ENCODE data around the gene EMC10.

Gene EMC10

GRCh38 chr19:50513746-50514345 is 37.5 kb downstream of the EMC10 start, which contains the start of gene ASPDH:
TSS of gene ASPDH (minus strand) at chr19:50513913. CDS start at chr19:50513823, 90 bp downstream.
- TF ChIP-seq ZFX (IDR thresholded peaks at IDR 0.05): no peak
- TF ChIP-seq CTCF (conservative IDR thresholded peaks at IDR 0.05): no peak
- H3K27ac ChIP-seq: no peak within 1 kb of the TSS

GRCh38 chr19:50514346-50515167 is 38.2 kb downstream of the EMC10 start:
- no peak for TF ChIP-seq ZFX (IDR thresholded peaks at IDR 0.05)
- TF ChIP-seq CTCF (conservative IDR thresholded peaks at IDR 0.05): no peak
- H3K27ac ChIP-seq: no peak overlapping the region

- H3K27ac ChIP-seq: no peak overlapping the region
- TF ChIP-seq CTCF (conservative IDR thresholded peaks at IDR 0.05) (no peak), ZFX (IDR thresholded peaks at IDR 0.05) (no peak)
These were observed 38.9 kb downstream of the EMC10 start for GRCh38 chr19:50515168-50515561.

DNA sequence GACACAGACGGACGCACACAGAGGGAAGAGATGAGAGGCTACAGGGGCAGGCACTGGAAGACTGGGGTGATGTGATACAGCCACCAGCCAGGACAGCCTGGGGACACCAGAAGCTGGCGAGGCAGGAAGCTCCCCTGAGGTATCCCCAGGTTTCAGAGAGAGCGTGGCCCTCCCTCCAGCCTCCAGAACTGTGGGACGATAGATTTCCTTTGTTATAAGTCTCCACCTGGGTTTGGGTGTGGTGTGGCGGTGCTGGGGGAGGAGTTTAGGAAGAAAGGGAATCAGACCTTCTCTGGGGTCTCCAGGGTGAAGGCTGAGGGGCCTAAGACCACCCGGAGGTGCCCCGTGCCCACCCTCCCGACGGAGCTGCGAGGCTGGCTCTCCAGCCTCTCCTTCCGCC is 40.1 kb downstream of the EMC10 start:
- TF ChIP-seq ZFX (IDR thresholded peaks at IDR 0.05): no peak
- TF ChIP-seq CTCF (conservative IDR thresholded peaks at IDR 0.05): no peak
- no peak overlapping the region for H3K27ac ChIP-seq

DNA sequence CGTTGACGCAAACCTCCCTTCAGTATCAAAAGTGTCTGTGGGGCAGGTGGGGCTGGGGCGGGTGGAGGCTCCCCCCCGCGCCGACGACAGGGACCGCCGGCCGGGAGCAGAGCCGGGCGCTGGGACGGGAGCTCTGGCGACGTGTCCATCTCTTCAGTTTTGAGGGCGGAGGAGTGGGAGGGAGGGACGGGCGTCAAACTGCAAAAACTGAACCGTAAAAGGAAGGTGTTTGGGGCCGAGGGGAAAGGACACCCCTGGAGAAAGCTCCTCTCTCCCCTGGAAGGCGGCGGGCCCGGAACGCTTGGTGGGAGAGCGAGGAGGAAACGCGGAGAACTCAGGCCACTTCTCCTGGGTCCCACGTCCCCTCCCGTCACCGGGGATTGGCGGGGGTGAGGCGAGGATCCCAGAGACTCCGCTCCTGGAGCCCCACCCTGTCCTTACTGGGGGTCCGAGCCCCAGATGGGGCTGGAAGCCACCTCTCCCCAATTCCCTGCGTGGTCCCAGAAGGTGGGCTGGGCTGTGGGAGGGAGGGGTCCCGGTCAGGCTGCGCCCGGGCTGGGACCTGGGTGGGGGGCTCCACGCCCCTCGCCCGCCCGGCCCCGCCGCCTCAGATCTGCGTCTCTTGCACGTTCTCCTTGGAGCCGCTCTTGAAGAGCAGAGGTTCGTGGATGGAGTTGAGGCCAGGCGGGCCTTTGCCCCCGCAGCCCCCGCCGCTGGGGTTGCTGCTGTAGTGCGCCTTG is 40.8 kb downstream of the EMC10 start:
- TF ChIP-seq ZFX (IDR thresholded peaks at IDR 0.05): no peak
- no peak for TF ChIP-seq CTCF (conservative IDR thresholded peaks at IDR 0.05)
- H3K27ac ChIP-seq: no peak overlapping the region

DNA sequence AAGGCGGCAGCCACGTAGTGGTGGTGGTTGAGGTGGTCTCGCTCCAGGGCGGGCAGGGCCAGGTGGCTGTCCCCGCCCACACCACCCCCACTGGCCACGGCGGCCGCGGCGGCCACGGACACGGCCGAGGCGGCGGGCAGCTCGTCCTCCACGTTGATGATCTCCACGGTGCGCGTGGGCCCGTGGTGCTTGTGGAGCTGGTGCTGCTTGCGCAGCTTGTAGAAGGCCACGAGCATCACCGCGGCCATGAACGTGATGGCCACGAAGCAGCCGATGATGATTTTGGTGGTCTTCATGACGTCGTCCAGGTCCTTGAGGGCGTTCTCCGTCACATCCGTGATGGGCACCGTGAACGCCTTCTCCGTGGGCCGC is 41.4 kb downstream of the EMC10 start:
- H3K27ac ChIP-seq: no peak overlapping the region
- TF ChIP-seq ZFX (IDR thresholded peaks at IDR 0.05) (no peak), CTCF (conservative IDR thresholded peaks at IDR 0.05) (no peak)
